Testis (tissue), 3 donors: Measurements from ENCODE around the gene PPP4R1. TPM values are rescaled to one million over a fixed set of nuclear protein-coding genes. Genes with fewer than 3 reads are reported as not detected.
"Not testable (repeated sequence)": the region's sequence is repeated elsewhere in the genome, so short reads cannot be mapped to it uniquely, and the experiment has no call there.

Source experiments
- DNase-seq: peaks from one replicate; pipeline ENCODE4 v3.0.0-alpha.2; 2019
- H3K27ac ChIP-seq, 2 donors: fragments of 200-600 bp; sonication (generic); one replicate each; pipeline ENCODE4 v1.5.1; 2019
- H3K27me3 ChIP-seq: fragments of 200-600 bp; sonication (generic); one replicate; pipeline ENCODE4 v1.5.1; 2019
- H3K36me3 ChIP-seq: fragments of 200-600 bp; sonication (generic); one replicate; pipeline ENCODE4 v1.5.1; 2017; ENCODE audit warnings: low read depth; ENCODE audit errors: missing control alignments
- H3K4me1 ChIP-seq: fragments of 200-600 bp; sonication (generic); one replicate; pipeline ENCODE4 v1.5.1; 2019
- H3K4me3 ChIP-seq, 2 donors: fragments of 200-600 bp; sonication (generic); one replicate each; pipeline ENCODE4 v1.5.1; 2017 to 2019
- H3K9me3 ChIP-seq: fragments of 200-600 bp; sonication (generic); one replicate; pipeline ENCODE4 v1.5.1; 2017
- POLR2A ChIP-seq: fragments of 450-650 bp; IDR thresholded peaks from one replicate; pipeline ENCODE4 v1.6.1; 2017; ENCODE audit warnings: antibody characterized with exemption, mild to moderate bottlenecking, moderate library complexity
- WGBS, 2 donors: methylation state at CpG; one replicate each; pipeline ENCODE4 v1.1.5; 2018; 5-methylcytosine and 5-hydroxymethylcytosine counted together
- intact Hi-C: fragments of 100-400 bp; cut with DNase I; formaldehyde crosslinking; loops from one replicate; pipeline ENCODE4 v1.15.1; 2023; ENCODE audit warnings: low total_unique reads
- polyA plus RNA-seq: library from polyadenylated mRNA; stranded (reverse); fragments of 350-450 nt; fragmentation: Illumina TruSeq; extraction: RNeasy Lipid Tissue Mini Kit (QIAGEN cat#74804); gene quantifications from one replicate; pipeline ENCODE4 v1.2.3, GENCODE V29; 2014; ENCODE audit warnings: low read depth, low replicate concordance; ENCODE audit not compliant: insufficient read depth
- total RNA-seq, 2 donors: library from RNA; depleted of rRNA; stranded (reverse); fragments of >200 nt; gene quantifications; one replicate each; pipeline ENCODE4 v1.2.3, GENCODE V29; 2016
- TF ChIP-seq, protein P1 (sequence below), 3 experiments: fragments of 450-650 bp in 2 of 3; fragments of 200-600 bp in 1 of 3; sonication (generic) in 1 of 3; IDR thresholded peaks; one replicate each; pipeline ENCODE4 v1.5.1; 2016 to 2019; ENCODE audit warnings: antibody characterized with exemption in 3 of 3, mild to moderate bottlenecking in 2 of 3, moderate library complexity in 1 of 3

PPP4R1 gene
- total and polyA plus RNA-seq, 3 donors from 2014 or later = 91.8 to 136 (median 128) TPM

DNA sequence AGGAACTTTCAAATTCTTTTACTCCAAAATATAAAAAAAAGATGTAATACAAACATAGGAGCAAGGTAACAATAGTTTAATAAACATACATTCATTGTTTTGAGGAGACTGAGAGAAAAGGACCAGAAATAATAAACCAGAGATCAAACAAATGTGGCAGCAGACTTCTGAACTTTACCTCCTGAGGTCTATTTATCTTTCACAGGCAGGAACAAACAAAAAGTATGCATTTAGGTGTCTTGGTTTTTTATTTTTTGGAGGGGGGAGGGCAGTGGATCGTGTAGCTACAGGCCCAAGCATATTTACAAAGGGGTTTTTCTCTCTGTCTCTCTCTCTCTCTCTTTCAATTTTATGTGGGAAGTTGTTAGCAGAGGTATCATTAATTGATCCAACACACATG is 5.6 kb downstream of the PPP4R1 start:
- no peak overlapping the region for H3K27ac ChIP-seq
- H3K36me3 ChIP-seq = peaks cover 4% of the 10 kb centered on the region
- no peak overlapping the region for H3K4me3 ChIP-seq
- H3K9me3 ChIP-seq = no peaks in the 10 kb centered on the region
- no peaks in the 10 kb centered on the region for H3K27me3 ChIP-seq
- intact Hi-C loops = no loop called here
- H3K4me1 ChIP-seq = peaks cover 7% of the 10 kb centered on the region
- 55 to 94% methylated on average over 1 of the region's 1 CpG for WGBS, 2 donors
- TF ChIP-seq POLR2A = no peak
- TF ChIP-seq, protein P1, sequence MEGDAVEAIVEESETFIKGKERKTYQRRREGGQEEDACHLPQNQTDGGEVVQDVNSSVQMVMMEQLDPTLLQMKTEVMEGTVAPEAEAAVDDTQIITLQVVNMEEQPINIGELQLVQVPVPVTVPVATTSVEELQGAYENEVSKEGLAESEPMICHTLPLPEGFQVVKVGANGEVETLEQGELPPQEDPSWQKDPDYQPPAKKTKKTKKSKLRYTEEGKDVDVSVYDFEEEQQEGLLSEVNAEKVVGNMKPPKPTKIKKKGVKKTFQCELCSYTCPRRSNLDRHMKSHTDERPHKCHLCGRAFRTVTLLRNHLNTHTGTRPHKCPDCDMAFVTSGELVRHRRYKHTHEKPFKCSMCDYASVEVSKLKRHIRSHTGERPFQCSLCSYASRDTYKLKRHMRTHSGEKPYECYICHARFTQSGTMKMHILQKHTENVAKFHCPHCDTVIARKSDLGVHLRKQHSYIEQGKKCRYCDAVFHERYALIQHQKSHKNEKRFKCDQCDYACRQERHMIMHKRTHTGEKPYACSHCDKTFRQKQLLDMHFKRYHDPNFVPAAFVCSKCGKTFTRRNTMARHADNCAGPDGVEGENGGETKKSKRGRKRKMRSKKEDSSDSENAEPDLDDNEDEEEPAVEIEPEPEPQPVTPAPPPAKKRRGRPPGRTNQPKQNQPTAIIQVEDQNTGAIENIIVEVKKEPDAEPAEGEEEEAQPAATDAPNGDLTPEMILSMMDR (IDR thresholded peaks at IDR 0.05) = no peak
- no peak for DNase-seq

DNA sequence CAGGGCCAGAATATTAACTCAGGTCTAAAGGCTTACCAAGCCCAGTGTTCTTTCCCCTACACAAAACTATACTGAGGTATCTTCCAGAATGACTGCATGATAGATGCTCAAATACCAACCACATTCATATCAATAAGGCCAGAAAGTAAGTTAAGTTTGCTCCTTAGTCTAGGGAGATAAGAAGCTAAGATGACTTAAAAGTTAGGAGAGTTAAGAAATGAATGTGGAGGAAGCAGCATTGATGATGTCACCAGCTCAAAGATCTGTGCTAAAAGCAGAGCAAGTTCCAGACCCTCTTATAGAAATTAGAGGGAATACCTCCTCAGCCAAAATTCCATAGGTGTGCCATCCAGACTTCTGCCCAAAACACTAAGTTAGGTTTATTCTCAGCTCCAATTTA is 6.1 kb downstream of the PPP4R1 start:
- peaks cover 7% of the 10 kb centered on the region for H3K4me1 ChIP-seq
- DNase-seq = no peak
- intact Hi-C loops = no loop called here
- H3K9me3 ChIP-seq = no peaks in the 10 kb centered on the region
- no peaks in the 10 kb centered on the region for H3K27me3 ChIP-seq
- TF ChIP-seq, protein P1 (IDR thresholded peaks at IDR 0.05) = no peak
- no peak for TF ChIP-seq POLR2A
- no peak overlapping the region for H3K27ac ChIP-seq
- peaks cover 4% of the 10 kb centered on the region for H3K36me3 ChIP-seq
- H3K4me3 ChIP-seq = no peak overlapping the region

DNA sequence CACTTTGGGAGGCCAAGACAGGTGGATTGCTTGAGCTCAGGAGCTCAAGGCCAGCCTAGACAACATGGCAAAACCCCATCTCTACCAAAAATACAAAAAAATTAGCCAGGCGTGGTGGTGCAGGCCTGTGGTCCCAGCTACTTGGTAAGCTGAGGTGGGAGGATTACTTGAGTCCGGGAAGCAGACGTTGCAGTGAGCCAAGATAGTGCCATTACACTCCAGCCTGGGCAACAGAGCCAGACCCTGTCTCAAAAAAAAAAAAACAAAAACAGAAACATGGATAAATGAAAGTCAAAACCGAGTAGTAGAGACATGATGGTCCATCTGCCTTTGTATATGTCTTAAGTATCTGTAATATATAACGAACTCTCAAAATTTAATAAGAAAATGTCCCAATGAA is 7.2 kb downstream of the PPP4R1 start:
- intact Hi-C loops, H3K9me3 ChIP-seq, H3K27me3 ChIP-seq, H3K4me3 ChIP-seq, H3K4me1 ChIP-seq, H3K36me3 ChIP-seq, DNase-seq, H3K27ac ChIP-seq: not testable (repeated sequence)
- 84 to 90% methylated on average over 5 of the region's 5 CpGs for WGBS, 2 donors

DNA sequence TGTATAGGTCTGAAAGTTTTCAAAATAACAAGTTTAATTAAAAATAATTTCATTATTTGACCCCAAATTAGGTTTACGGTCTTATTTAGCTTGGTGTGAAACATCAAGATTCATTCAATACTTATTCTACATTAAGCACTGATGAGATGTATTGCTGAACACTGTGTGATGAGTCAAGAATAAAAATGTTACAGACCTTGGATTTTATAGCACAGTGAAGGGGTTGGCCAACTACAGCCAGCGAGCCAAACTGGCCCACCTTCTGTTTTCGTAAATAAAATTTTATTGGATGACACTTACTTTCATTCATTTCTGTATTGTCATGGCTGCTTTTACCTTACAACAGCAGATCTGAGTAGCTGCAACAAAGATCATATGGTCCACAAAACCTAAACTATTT is 8.3 kb downstream of the PPP4R1 start:
- H3K4me1 ChIP-seq = no peaks in the 10 kb centered on the region
- no peak overlapping the region for H3K27ac ChIP-seq
- H3K9me3 ChIP-seq = no peaks in the 10 kb centered on the region
- TF ChIP-seq POLR2A = no peak
- TF ChIP-seq, protein P1 (IDR thresholded peaks at IDR 0.05) = no peak
- no peaks in the 10 kb centered on the region for H3K36me3 ChIP-seq
- no peak overlapping the region for H3K4me3 ChIP-seq
- DNase-seq = no peak
- WGBS, 2 donors = 87 to 97% methylated on average over 3 of the region's 3 CpGs
- H3K27me3 ChIP-seq = no peaks in the 10 kb centered on the region
- intact Hi-C loops = no loop called here

DNA sequence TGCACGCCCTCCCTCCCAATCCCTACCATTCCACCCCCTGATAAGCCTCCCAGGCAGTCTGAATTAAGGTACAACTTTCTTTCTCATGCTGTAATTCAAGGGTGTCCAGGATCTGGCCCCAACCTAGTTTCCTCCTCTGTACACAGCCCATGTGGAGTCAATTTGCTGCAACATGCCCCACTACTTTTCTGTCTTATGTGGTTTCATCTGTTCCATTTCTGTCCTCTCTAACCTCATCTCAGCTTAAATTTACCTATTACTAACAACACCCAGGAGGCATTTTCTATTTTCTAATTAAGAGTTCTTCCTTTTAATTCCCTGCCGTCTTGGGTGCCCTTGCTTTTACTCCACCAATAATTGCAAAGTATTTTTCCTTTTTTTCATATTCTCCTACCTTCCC is 10.0 kb downstream of the PPP4R1 start:
- H3K9me3 ChIP-seq = no peaks in the 10 kb centered on the region
- intact Hi-C loops = no loop called here
- H3K36me3 ChIP-seq = no peaks in the 10 kb centered on the region
- 91 to 96% methylated on average over 2 of the region's 2 CpGs for WGBS, 2 donors
- H3K4me1 ChIP-seq = no peaks in the 10 kb centered on the region
- TF ChIP-seq, protein P1 (IDR thresholded peaks at IDR 0.05) = no peak
- TF ChIP-seq POLR2A = no peak
- H3K4me3 ChIP-seq = no peak overlapping the region
- H3K27me3 ChIP-seq = no peaks in the 10 kb centered on the region
- H3K27ac ChIP-seq = no peak overlapping the region
- no peak for DNase-seq
